H1 (cell line): ENCODE data around the gene GJB4. TPM values are rescaled to one million over a fixed set of nuclear protein-coding genes. Genes with fewer than 3 reads are reported as not detected.

Experiments used
- CTCF ChIA-PET: fragments of 300-600 bp; sonication (Branson Sonifier 250); formaldehyde crosslinking; loops from one replicate; lab custom pipeline; 2021; ENCODE audit not compliant: partially characterized antibody; lab: Charles Lee
- POLR2A ChIA-PET: fragments of 300-600 bp; sonication (Branson Sonifier 250); formaldehyde crosslinking; loops from one replicate; lab custom pipeline; 2021; ENCODE audit warnings: inconsistent platforms; ENCODE audit not compliant: partially characterized antibody; lab: Charles Lee
- DNase-seq, 2 experiments: peaks; one replicate each; pipeline versions ENCODE4 v3.0.0 to v3.0.0-alpha.2; 2010 to 2022; ENCODE audit warnings: low spot score in 2 of 2, low read depth in 1 of 2, mixed read lengths in 1 of 2
- FAIRE-seq: peaks from 2 replicates; lab custom pipeline; 2011; peaks lifted over from hg19 to GRCh38; lab: Jason Lieb, UNC
- H2AFZ ChIP-seq: 2 replicates; pipeline ENCODE4 v1.8.1; 2012; ENCODE audit warnings: low read length, inconsistent platforms
- H2AK5ac ChIP-seq: 2 replicates; pipeline ENCODE4 v1.6.1; 2013; ENCODE audit warnings: low read depth, low read length
- H2BK120ac ChIP-seq: replicated peaks from 2 replicates; pipeline ENCODE3; 2013; ENCODE audit warnings: low read depth, low read length, inconsistent platforms
- H2BK12ac ChIP-seq: 2 replicates; pipeline ENCODE4 v1.6.1; 2013; ENCODE audit warnings: low read depth, low read length
- H2BK15ac ChIP-seq: 2 replicates; pipeline ENCODE4 v1.6.1; 2013; ENCODE audit warnings: low read length
- H2BK20ac ChIP-seq: 2 replicates; pipeline ENCODE4 v1.6.1; 2013; ENCODE audit warnings: low read length
- H2BK5ac ChIP-seq: 2 replicates; pipeline ENCODE4 v1.6.1; 2013; ENCODE audit warnings: low read depth, low read length
- H3K14ac ChIP-seq: 2 replicates; pipeline ENCODE4 v1.6.1; 2013; ENCODE audit warnings: inconsistent platforms; ENCODE audit not compliant: insufficient read length
- H3K18ac ChIP-seq: 2 replicates; pipeline ENCODE4 v1.6.1; 2013; ENCODE audit warnings: low read length; ENCODE audit errors: extremely low read depth
- H3K23ac ChIP-seq: 2 replicates; pipeline ENCODE4 v1.6.1; 2013; ENCODE audit warnings: inconsistent platforms; ENCODE audit not compliant: insufficient read length
- H3K23me2 ChIP-seq: 2 replicates; pipeline ENCODE4 v1.6.1; 2013; ENCODE audit warnings: low read depth, low read length
- H3K27ac ChIP-seq: 2 replicates; pipeline ENCODE4 v1.6.1; 2011; ENCODE audit warnings: low read depth, low read length, inconsistent platforms
- H3K27me3 ChIP-seq, 4 experiments: replicated peaks in 1 of 4; 1 replicate in 1 of 4; 2 replicates in 3 of 4; pipeline versions ENCODE4 v1.6.1 to v1.8.1; 2011 to 2013; ENCODE audit warnings: low read length in 3 of 4, mild to moderate bottlenecking in 3 of 4, inconsistent platforms in 2 of 4, mixed read lengths in 2 of 4, moderate library complexity in 1 of 4; ENCODE audit not compliant: control insufficient read depth in 3 of 4, insufficient read depth in 3 of 4; ENCODE audit errors: extremely low read depth in 1 of 4
- H3K36me3 ChIP-seq, 4 experiments: 2 replicates each; pipeline versions ENCODE4 v1.6.1 to v1.8.1; 2011 to 2013; ENCODE audit warnings: mild to moderate bottlenecking in 4 of 4, low read length in 3 of 4, moderate library complexity in 2 of 4, control low read depth in 1 of 4, inconsistent platforms in 1 of 4; ENCODE audit not compliant: insufficient read depth in 4 of 4, control insufficient read depth in 2 of 4
- H3K4ac ChIP-seq: replicated peaks from 2 replicates; pipeline ENCODE3; 2013; ENCODE audit warnings: low read length, low read depth, mixed read lengths, inconsistent platforms; ENCODE audit not compliant: insufficient read length
- H3K4me1 ChIP-seq, 4 experiments: replicated peaks in 1 of 4; 1 replicate in 1 of 4; 2 replicates in 3 of 4; pipeline versions ENCODE4 v1.6.1 to v1.8.1; 2011 to 2013; ENCODE audit warnings: low read length in 3 of 4, inconsistent platforms in 2 of 4, mixed read lengths in 1 of 4; ENCODE audit not compliant: insufficient read depth in 4 of 4, control insufficient read depth in 3 of 4
- H3K4me2 ChIP-seq, 2 experiments: 2 replicates each; pipeline versions ENCODE4 v1.6.1 to v1.8.1; 2011 to 2013; ENCODE audit warnings: low read depth in 2 of 2, low read length in 2 of 2, control low read depth in 1 of 2, inconsistent platforms in 1 of 2, mild to moderate bottlenecking in 1 of 2; ENCODE audit not compliant: insufficient read depth in 1 of 2
- H3K4me3 ChIP-seq, 4 experiments: fragments of 200-600, 300-600 bp in 1 of 4; sonication (generic), shearing (Covaris generic), sonication (Bioruptor Twin) in 1 of 4; 2 replicates each; pipeline versions ENCODE4 v1.5.1 to v1.8.1; 2011 to 2016; ENCODE audit warnings: low read length in 4 of 4, low read depth in 3 of 4, control low read depth in 2 of 4, inconsistent platforms in 2 of 4, mild to moderate bottlenecking in 2 of 4, mixed read lengths in 1 of 4, moderate library complexity in 1 of 4; ENCODE audit not compliant: insufficient read depth in 2 of 4; ENCODE audit errors: extremely low read depth in 1 of 4
- H3K56ac ChIP-seq: replicated peaks from 2 replicates; pipeline ENCODE3; 2013; ENCODE audit warnings: low read depth, mild to moderate bottlenecking, mixed read lengths, low read length, inconsistent platforms; ENCODE audit not compliant: insufficient read length
- H3K79me1 ChIP-seq: 2 replicates; pipeline ENCODE4 v1.6.1; 2013; ENCODE audit warnings: low read depth, low read length, control low read depth
- H3K79me2 ChIP-seq, 2 experiments: 2 replicates each; pipeline versions ENCODE4 v1.6.1 to v1.8.1; 2012 to 2013; ENCODE audit warnings: low read length in 2 of 2, mild to moderate bottlenecking in 2 of 2, inconsistent platforms in 1 of 2; ENCODE audit not compliant: insufficient read depth in 2 of 2, control insufficient read depth in 1 of 2
- H3K9ac ChIP-seq, 4 experiments: replicated peaks in 1 of 4; 1 replicate in 1 of 4; 2 replicates in 3 of 4; pipeline versions ENCODE4 v1.6.1 to v1.8.1; 2011 to 2013; ENCODE audit warnings: low read depth in 3 of 4, low read length in 3 of 4, control low read depth in 2 of 4, mild to moderate bottlenecking in 2 of 4, moderate library complexity in 2 of 4, inconsistent platforms in 1 of 4; ENCODE audit errors: extremely low read depth in 1 of 4
- H3K9me3 ChIP-seq, 2 experiments: 2 replicates each; pipeline versions ENCODE4 v1.6.1 to v1.8.1; 2012 to 2013; ENCODE audit warnings: mild to moderate bottlenecking in 2 of 2, moderate library complexity in 2 of 2, control low read depth in 1 of 2, inconsistent platforms in 1 of 2, low read depth in 1 of 2, low read length in 1 of 2, mixed read lengths in 1 of 2; ENCODE audit not compliant: insufficient read depth in 2 of 2
- H4K20me1 ChIP-seq, 2 experiments: replicated peaks in 1 of 2; 2 replicates each; pipeline versions ENCODE3 to v1.8.1; 2011 to 2013; ENCODE audit warnings: inconsistent platforms in 2 of 2, low read length in 2 of 2, mild to moderate bottlenecking in 1 of 2; ENCODE audit not compliant: insufficient read depth in 2 of 2, control insufficient read depth in 1 of 2
- H4K5ac ChIP-seq: 2 replicates; pipeline ENCODE4 v1.6.1; 2013; ENCODE audit warnings: low read length, low read depth, mixed read lengths, inconsistent platforms; ENCODE audit not compliant: insufficient read length
- H4K8ac ChIP-seq: 2 replicates; pipeline ENCODE4 v1.8.0; 2013; ENCODE audit warnings: mild to moderate bottlenecking, moderate library complexity, low read length, inconsistent platforms; ENCODE audit not compliant: insufficient read depth; ENCODE audit errors: extremely low read depth
- H4K91ac ChIP-seq: replicated peaks from 2 replicates; pipeline ENCODE3; 2013; ENCODE audit warnings: low read length, mixed read lengths, inconsistent platforms; ENCODE audit not compliant: insufficient read length
- CBX8 ChIP-seq: fragments of 300-800, 300-1000 bp; sonication (generic); IDR thresholded peaks from 2 replicates; pipeline ENCODE4 v1.7.1; 2016; ENCODE audit warnings: low read depth, low read length, borderline replicate concordance
- KDM4A ChIP-seq: IDR thresholded peaks from one replicate; pipeline ENCODE4 v1.7.1; 2012; ENCODE audit warnings: low read depth, mild to moderate bottlenecking, moderate library complexity, low read length, inconsistent platforms; ENCODE audit not compliant: severe bottlenecking
- SP4 ChIP-seq: IDR thresholded peaks from 2 replicates; pipeline ENCODE4 v1.6.1; 2012; ENCODE audit warnings: low read length, inconsistent platforms
- TEAD4 ChIP-seq: IDR thresholded peaks from 2 replicates; pipeline ENCODE4 v1.6.1; 2012; ENCODE audit warnings: low read depth, low read length, inconsistent platforms, mixed read lengths
- ZNF274 ChIP-seq: IDR thresholded peaks from 2 replicates; pipeline ENCODE4 v1.7.0; 2012; ENCODE audit warnings: low read length, borderline replicate concordance; ENCODE audit errors: extremely low read depth
- WGBS, 2 experiments: shearing (Covaris generic) in 1 of 2; methylation state at CpG; one replicate each; pipeline versions ENCODE4 v1.1.6 to v1.1.7; 2013 to 2015; ENCODE audit warnings: low lambda C conversion rate in 2 of 2, mixed read lengths in 2 of 2, inconsistent platforms in 1 of 2, low coverage in 1 of 2, missing lambda C conversion rate in 1 of 2; ENCODE audit not compliant: insufficient replicate concordance in 2 of 2, insufficient coverage in 1 of 2, insufficient read length in 1 of 2; ENCODE audit errors: extremely low coverage in 1 of 2, missing lambda C conversion rate in 1 of 2; 5-methylcytosine and 5-hydroxymethylcytosine counted together
- polyA plus RNA-seq, 7 experiments: library from polyadenylated mRNA; depleted of rRNA in 3 of 7; stranded (reverse) in 5 of 7; unstranded in 2 of 7; fragments of >200 nt in 5 of 7; fragments of 200-250 nt in 2 of 7; gene quantifications; 1 replicate in 5 of 7; 2 replicates in 1 of 7; 4 replicates in 1 of 7; pipeline versions ENCODE4 v1.2.1 to v1.2.3, GENCODE V29; 2011 to 2013; ENCODE audit warnings: missing spikeins in 2 of 7, mixed read lengths in 2 of 7
- total RNA-seq: library from RNA; stranded (reverse); fragmentation: NEBNext Ultra II Directional; extraction: Animal tissue kit (Norgen Biotek cat#: 25700); gene quantifications from 2 replicates; pipeline ENCODE4 v1.2.1, GENCODE V29; 2021

GJB4 gene
- total and polyA plus RNA-seq, 2 of the 8 experiments (the other 6 are each of a cell fraction or from before 2014, with no cell fraction given): 0.20 to 0.41 TPM

DNA sequence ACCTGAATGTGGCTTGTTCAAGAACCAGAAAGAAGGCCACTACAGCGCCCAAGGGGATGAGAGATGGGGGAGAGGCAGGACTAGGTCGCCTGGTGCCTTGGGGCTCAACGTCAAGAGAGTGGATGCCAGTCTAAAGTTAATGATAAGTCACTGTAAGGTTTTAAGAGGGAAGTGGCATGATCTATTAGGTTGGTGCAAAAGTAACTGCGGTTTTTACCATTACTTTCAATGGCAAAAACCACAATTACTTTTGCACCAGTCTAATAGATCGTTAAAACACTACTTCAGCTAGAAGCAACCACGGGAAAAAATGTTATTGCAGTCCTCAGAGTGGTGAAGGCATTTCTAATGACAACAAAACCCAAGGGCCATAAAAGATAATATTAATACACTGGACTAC, 18.8 kb downstream of the GJB4 start:
- 83% methylated on average over 6 of the region's 6 CpGs; no CpG with 5 or more reads in 1 of the 2 experiments for WGBS, 2 experiments
- no peak overlapping the region for H3K14ac ChIP-seq

More for the DNA sequence above, 18.8 kb downstream of the GJB4 start:
- H3K4me1 ChIP-seq: peaks cover 0 to 14% (median 5%) of the 10 kb centered on the region in 4 experiments; a peak in 4 of 7 replicates
- H3K36me3 ChIP-seq: no peaks in the 10 kb centered on the region
- no peak overlapping the region for H3K4me2 ChIP-seq
- no peak overlapping the region for H3K9ac ChIP-seq
- H2BK12ac ChIP-seq: no peak overlapping the region
- TF ChIP-seq TEAD4 (no peak), CBX8 (no peak), KDM4A (no peak), SP4 (no peak), ZNF274 (no peak)
- ChIA-PET CTCF (interaction anchor here (1.1 to 1.7 kb wide), 3 partner anchors 19 to 50 kb away, joined by 3 read pairs; partner anchors contain the start of gene GJB4), POLR2A (no interaction called here)
- peaks cover 0 to 24% (median 10%) of the 10 kb centered on the region in 4 experiments; a peak in 5 of 7 replicates for H3K27me3 ChIP-seq
- H2BK120ac ChIP-seq: no peak overlapping the region
- no peak overlapping the region for H2BK20ac ChIP-seq
- no peak for FAIRE-seq
- peaks cover 15% of the 10 kb centered on the region; the same call in 1 of the 2 replicates for H3K23me2 ChIP-seq
- no peak overlapping the region for H3K23ac ChIP-seq
- H3K56ac ChIP-seq: no peak overlapping the region
- H4K5ac ChIP-seq: no peak overlapping the region
- no peak overlapping the region for H3K18ac ChIP-seq
- no peak overlapping the region for H2BK5ac ChIP-seq
- no peaks in the 10 kb centered on the region for H4K20me1 ChIP-seq
- no peak overlapping the region for H2AFZ ChIP-seq
- H3K79me2 ChIP-seq: no peaks in the 10 kb centered on the region
- no peak overlapping the region for H2AK5ac ChIP-seq
- H3K79me1 ChIP-seq: no peaks in the 10 kb centered on the region
- no peaks in the 10 kb centered on the region for H3K9me3 ChIP-seq
- H2BK15ac ChIP-seq: no peak overlapping the region
- H3K4me3 ChIP-seq: no peak overlapping the region
- DNase-seq: no peak
- H3K27ac ChIP-seq: no peak overlapping the region
- H3K4ac ChIP-seq: no peak overlapping the region
- no peak overlapping the region for H4K8ac ChIP-seq
- no peak overlapping the region for H4K91ac ChIP-seq
